ENCODE results near the gene MT1M. TPM values are rescaled to one million over a fixed set of nuclear protein-coding genes. Genes with fewer than 3 reads are reported as not detected.

Gene MT1M
- total and polyA plus RNA-seq, 2 of the 8 experiments (the other 6 are each of a cell fraction or from before 2014, with no cell fraction given): 2.1 TPM; not detected in 1

DNA sequence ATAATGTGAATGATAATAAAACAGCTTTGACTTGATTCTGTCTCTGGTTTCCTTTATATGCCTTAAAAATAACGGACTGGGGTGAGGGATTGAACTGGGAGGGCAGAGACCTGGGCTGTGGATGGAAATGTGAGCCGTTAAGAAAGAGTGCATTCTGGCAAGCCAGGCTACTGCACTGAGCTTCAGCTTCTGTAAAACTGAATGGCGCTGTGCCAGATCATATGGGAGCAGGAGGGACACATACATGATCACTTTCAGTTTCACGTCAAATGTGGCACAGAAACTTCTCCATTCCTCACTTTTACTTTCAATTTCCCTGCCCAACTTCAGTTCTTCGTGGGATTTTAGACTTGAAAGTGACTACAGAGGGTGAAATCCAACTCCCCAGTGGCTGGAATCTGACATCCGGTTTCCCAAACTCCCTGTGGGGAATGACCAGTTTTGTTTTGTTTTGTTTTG, 23.0 kb upstream of the MT1M start:
- 11% methylated on average over 6 of the region's 6 CpGs; no CpG with 5 or more reads in 1 of the 2 experiments for WGBS, 2 experiments (ENCODE audit: extremely low coverage in 1 of 2, insufficient coverage in 1 of 2, insufficient read length in 1 of 2, insufficient replicate concordance in 2 of 2, low coverage in 1 of 2, low lambda C conversion rate in 2 of 2, missing lambda C conversion rate in 1 of 2)
- no peak overlapping the region for H3K18ac ChIP-seq (ENCODE audit: extremely low read depth, low read length)
- peak overlapping the region in 1 of 4 experiments; percentile 62; a peak in 2 of 8 replicates for H3K4me3 ChIP-seq (ENCODE audit: extremely low read depth in 1 of 4, insufficient read depth in 2 of 4, low read depth in 3 of 4, low read length in 4 of 4)
- H3K4me1 ChIP-seq (replicated peaks in 1 of 4; ENCODE audit: control insufficient read depth in 3 of 4, insufficient read depth in 4 of 4, low read length in 3 of 4): peaks cover 7 to 21% (median 10%) of the 10 kb centered on the region in 4 experiments
- H3K79me2 ChIP-seq (ENCODE audit: control insufficient read depth in 1 of 2, insufficient read depth in 2 of 2, low read length in 2 of 2): no peaks in the 10 kb centered on the region
- no peak overlapping the region for H3K9ac ChIP-seq (replicated peaks in 1 of 4; ENCODE audit: extremely low read depth in 1 of 4, low read depth in 3 of 4, low read length in 3 of 4)
- no peak overlapping the region for H4K8ac ChIP-seq (ENCODE audit: extremely low read depth, insufficient read depth, low read length)
- H3K23me2 ChIP-seq (ENCODE audit: low read depth, low read length): peaks cover 11% of the 10 kb centered on the region; the same call in 1 of the 2 replicates
- no peak overlapping the region for H3K14ac ChIP-seq (ENCODE audit: insufficient read length)
- no peaks in the 10 kb centered on the region for H3K9me3 ChIP-seq (ENCODE audit: insufficient read depth in 2 of 2, low read depth in 1 of 2, low read length in 1 of 2)
- no peak overlapping the region for H2AFZ ChIP-seq (ENCODE audit: low read length)
- peak overlapping the region; percentile 70 to 77; a peak in 3 of 4 replicates for H3K4me2 ChIP-seq (ENCODE audit: insufficient read depth in 1 of 2, low read depth in 2 of 2, low read length in 2 of 2)
- H4K5ac ChIP-seq (ENCODE audit: insufficient read length, low read depth, low read length): no peak overlapping the region
- H4K20me1 ChIP-seq (replicated peaks in 1 of 2; ENCODE audit: control insufficient read depth in 1 of 2, insufficient read depth in 2 of 2, low read length in 2 of 2): peaks cover 0 to 2% of the 10 kb centered on the region in 2 experiments
- H3K36me3 ChIP-seq (ENCODE audit: control insufficient read depth in 2 of 4, insufficient read depth in 4 of 4, low read length in 3 of 4): no peaks in the 10 kb centered on the region
- H2BK5ac ChIP-seq (ENCODE audit: low read depth, low read length): no peak overlapping the region
- no peak overlapping the region for H2AK5ac ChIP-seq (ENCODE audit: low read depth, low read length)
- no peak overlapping the region for H2BK15ac ChIP-seq (ENCODE audit: low read length)
- no peak overlapping the region for H2BK20ac ChIP-seq (ENCODE audit: low read length)
- no peaks in the 10 kb centered on the region for H3K79me1 ChIP-seq (ENCODE audit: low read depth, low read length)
- no peak for FAIRE-seq
- CTCF ChIA-PET (ENCODE audit: partially characterized antibody): interaction anchor here (0.6 to 9.2 kb wide), 3 partner anchors 15 to 93 kb away, joined by 3 to 85 read pairs (median 5); partner anchors contain the start of gene MT1E
- no peak overlapping the region for H3K4ac ChIP-seq (replicated peaks; ENCODE audit: insufficient read length, low read depth, low read length)
- TF ChIP-seq POLR2AphosphoS5 (IDR thresholded peaks at IDR 0.05; ENCODE audit: low read depth, low read length) (no peak), CBX8 (IDR thresholded peaks at IDR 0.05; ENCODE audit: borderline replicate concordance, low read depth, low read length) (0 out of 2 replicates have a peak, but pooled peaks have one; percentile 42), EZH2 (IDR thresholded peaks at IDR 0.05; ENCODE audit: low read depth, low read length, severe bottlenecking) (peak; percentile 37), SUZ12 (IDR thresholded peaks at IDR 0.05; ENCODE audit: low read length) (peak; percentile 14; the same call in 1 of the 2 replicates), RNF2 (IDR thresholded peaks at IDR 0.05; ENCODE audit: borderline replicate concordance, low read depth, low read length, missing control alignments, poor library complexity, severe bottlenecking) (peak; percentile 36), GTF2F1 (IDR thresholded peaks at IDR 0.05; ENCODE audit: borderline replicate concordance, low read depth, low read length) (no peak)
- no peak overlapping the region for H4K91ac ChIP-seq (replicated peaks; ENCODE audit: insufficient read length, low read length)
- no peak overlapping the region for H3K56ac ChIP-seq (replicated peaks; ENCODE audit: insufficient read length, low read depth, low read length)
- H3K27me3 ChIP-seq (replicated peaks in 1 of 4; ENCODE audit: control insufficient read depth in 3 of 4, extremely low read depth in 1 of 4, insufficient read depth in 3 of 4, low read length in 3 of 4): peaks cover 27 to 65% (median 53%) of the 10 kb centered on the region in 4 experiments
- no peak overlapping the region for H3K27ac ChIP-seq (ENCODE audit: low read depth, low read length)
- POLR2A ChIA-PET (ENCODE audit: partially characterized antibody): interaction anchor here (1.2 to 8.0 kb wide), 3 partner anchors 12 to 59 kb away, joined by 3 to 66 read pairs (median 4); partner anchors contain the start of gene MT1E
- no peak overlapping the region for H3K23ac ChIP-seq (ENCODE audit: insufficient read length)
- DNase-seq (ENCODE audit: low read depth in 1 of 2, low spot score in 2 of 2): no peak
- H2BK120ac ChIP-seq (replicated peaks; ENCODE audit: low read depth, low read length): no peak overlapping the region
- H2BK12ac ChIP-seq (ENCODE audit: low read depth, low read length): no peak overlapping the region

All from H1 (cell line).